B cell (primary cell): Measurements from ENCODE around the gene OR5AS1. TPM values are rescaled to one million over a fixed set of nuclear protein-coding genes. Genes with fewer than 3 reads are reported as not detected.
"Not testable (repeated sequence)": the region's sequence is repeated elsewhere in the genome, so short reads cannot be mapped to it uniquely, and the experiment has no call there.

Source experiments
- ATAC-seq: fragments of 200-7000 bp; cut with Tn5 transposase; one replicate; pipeline ENCODE4 v1.10.0; 2021; ENCODE audit warnings: low read depth, mild to moderate bottlenecking, moderate number of reproducible peaks, moderate library complexity
- CTCF ChIA-PET: fragments of 350-600 bp; sonication (Branson Sonifier 250); formaldehyde crosslinking; loops from one replicate; lab custom pipeline; 2021; ENCODE audit warnings: antibody characterized with exemption, inconsistent platforms; lab: Charles Lee
- POLR2A ChIA-PET: fragments of 350-600 bp; sonication (Branson Sonifier 250); formaldehyde crosslinking; loops from one replicate; lab custom pipeline; 2021; ENCODE audit warnings: antibody characterized with exemption; lab: Charles Lee
- DNase-seq: peaks from one replicate; pipeline ENCODE4 v3.0.0; 2013
- H2AFZ ChIP-seq: 2 replicates; pipeline ENCODE4 v1.6.1; 2012; ENCODE audit warnings: mild to moderate bottlenecking, low read depth, low read length; ENCODE audit not compliant: insufficient read depth, poor library complexity, severe bottlenecking
- H3K27ac ChIP-seq, 2 donors: 1 replicate in 1 of 2; 2 replicates in 1 of 2; pipeline ENCODE4 v1.5.1; 2012 to 2013; ENCODE audit warnings: low read length in 2 of 2, mild to moderate bottlenecking in 2 of 2, moderate library complexity in 1 of 2
- H3K27me3 ChIP-seq, 4 experiments: fragments of 200-600 bp in 1 of 4; sonication (generic) in 1 of 4; replicated peaks in 1 of 4; 1 replicate in 2 of 4; 2 replicates in 2 of 4; pipeline versions ENCODE4 v1.6.1 to v1.7.0; 2013 to 2016; ENCODE audit warnings: low read length in 3 of 4, mild to moderate bottlenecking in 2 of 4, mixed read lengths in 1 of 4, moderate library complexity in 1 of 4; ENCODE audit not compliant: insufficient read depth in 4 of 4, control insufficient read depth in 3 of 4; ENCODE audit errors: control extremely low read depth in 1 of 4
- H3K36me3 ChIP-seq, 2 experiments: replicated peaks in 1 of 2; 1 replicate in 1 of 2; 2 replicates in 1 of 2; pipeline versions ENCODE4 v1.6.1 to v1.7.1; 2013; ENCODE audit warnings: low read length in 1 of 2; ENCODE audit not compliant: insufficient read depth in 2 of 2, control insufficient read depth in 1 of 2; ENCODE audit errors: control extremely low read depth in 1 of 2, extremely low read depth in 1 of 2
- H3K4me1 ChIP-seq, 2 donors: fragments of 200-600 bp in 1 of 2; sonication (generic) in 1 of 2; 1 replicate in 1 of 2; 2 replicates in 1 of 2; pipeline versions ENCODE4 v1.5.1 to v1.6.1; 2013 to 2017; ENCODE audit warnings: low read length in 2 of 2; ENCODE audit not compliant: control insufficient read depth in 2 of 2, insufficient read depth in 2 of 2
- H3K4me2 ChIP-seq: replicated peaks from 2 replicates; pipeline ENCODE3; 2012; ENCODE audit warnings: mild to moderate bottlenecking, low read depth, low read length; ENCODE audit not compliant: poor library complexity, severe bottlenecking
- H3K4me3 ChIP-seq, 5 experiments: fragments of 200-600 bp in 1 of 5; sonication (generic) in 1 of 5; 1 replicate in 3 of 5; 2 replicates in 2 of 5; pipeline versions ENCODE4 v1.5.1 to v1.7.0; 2011 to 2016; ENCODE audit warnings: low read length in 4 of 5, mild to moderate bottlenecking in 4 of 5, low read depth in 2 of 5, control low read depth in 1 of 5, moderate library complexity in 1 of 5; ENCODE audit not compliant: insufficient read depth in 1 of 5; ENCODE audit errors: control extremely low read depth in 1 of 5, extremely low read depth in 1 of 5
- H3K79me2 ChIP-seq: fragments of 200-600 bp; sonication (generic); one replicate; pipeline ENCODE4 v1.6.0; 2016; ENCODE audit warnings: low read length; ENCODE audit not compliant: control insufficient read depth, insufficient read depth
- H3K9ac ChIP-seq: fragments of 200-600 bp; sonication (generic); 2 replicates; pipeline ENCODE4 v1.6.1; 2017; ENCODE audit warnings: mild to moderate bottlenecking, low read length, moderate library complexity
- H3K9me3 ChIP-seq, 3 donors: one replicate each; pipeline versions ENCODE4 v1.6.1 to v1.7.1; 2013; ENCODE audit warnings: low read length in 2 of 3; ENCODE audit not compliant: control insufficient read depth in 2 of 3, insufficient read depth in 1 of 3; ENCODE audit errors: control extremely low read depth in 1 of 3
- H4K20me1 ChIP-seq: 2 replicates; pipeline ENCODE4 v1.6.0; 2012; ENCODE audit warnings: mild to moderate bottlenecking, low read length; ENCODE audit not compliant: insufficient read depth, control insufficient read depth, poor library complexity, severe bottlenecking
- H3K27ac Mint-ChIP-seq: one replicate; pipeline ENCODE4 v1.8.0; 2021; ENCODE audit warnings: mixed read lengths
- H3K27me3 Mint-ChIP-seq: one replicate; pipeline ENCODE4 v1.8.0; 2021; ENCODE audit warnings: mixed read lengths
- H3K4me1 Mint-ChIP-seq: one replicate; pipeline ENCODE4 v1.8.0; 2021; ENCODE audit warnings: mixed read lengths
- H3K4me3 Mint-ChIP-seq: one replicate; pipeline ENCODE4 v1.8.0; 2021; ENCODE audit warnings: mixed read lengths
- H3K9me3 Mint-ChIP-seq: one replicate; pipeline ENCODE4 v1.8.0; 2022; ENCODE audit warnings: mixed read lengths; ENCODE audit not compliant: insufficient read depth
- CTCF ChIP-seq: fragments of 200-600 bp; IDR thresholded peaks from one replicate; pipeline ENCODE4 v1.8.0; 2022; ENCODE audit warnings: antibody characterized with exemption, mild to moderate bottlenecking
- EZH2 ChIP-seq: IDR thresholded peaks from 2 replicates; pipeline ENCODE4 v1.6.1; 2012; ENCODE audit warnings: borderline replicate concordance, low read depth, mild to moderate bottlenecking, moderate library complexity, low read length; ENCODE audit not compliant: insufficient read depth, poor library complexity, severe bottlenecking
- WGBS: methylation state at CpG from one replicate; pipeline ENCODE4 v1.1.5; 2013; ENCODE audit warnings: missing lambda C conversion rate; ENCODE audit not compliant: insufficient coverage; 5-methylcytosine and 5-hydroxymethylcytosine counted together
- intact Hi-C: fragments of 100-400 bp; cut with micrococcal nuclease; formaldehyde crosslinking; loops from one replicate; pipeline ENCODE4 v1.10.0; 2022
- polyA plus RNA-seq: library from polyadenylated mRNA; depleted of rRNA; stranded (reverse); fragments of >200 nt; gene quantifications from 2 replicates; pipeline ENCODE4 v1.2.3, GENCODE V29; 2012
- total RNA-seq, 2 donors: library from RNA; stranded (reverse); fragments of 120-200 nt in 1 of 2; gene quantifications; 1 replicate in 1 of 2; 2 replicates in 1 of 2; pipeline versions ENCODE4 v1.2.3 to v1.2.4, GENCODE V29; 2013 to 2022

The OR5AS1 gene
- total and polyA plus RNA-seq, 2 donors (not counting 1 experiment from before 2014, with no cell fraction given), result not detected

- POLR2A ChIA-PET, result no interaction called here
- no peaks in the 10 kb centered on the region for H3K36me3 ChIP-seq
- intact Hi-C loops, result no loop called here
- CTCF ChIA-PET, result no interaction called here
- H3K9me3 Mint-ChIP-seq, result peaks cover 8% of the 10 kb centered on the region
- TF ChIP-seq CTCF (no peak), EZH2 (no peak)
- H3K27me3 Mint-ChIP-seq, result no peaks in the 10 kb centered on the region
- H3K4me1 ChIP-seq, result no peaks in the 10 kb centered on the region
- no peaks in the 10 kb centered on the region for H3K79me2 ChIP-seq
- H3K4me1 Mint-ChIP-seq, result no peaks in the 10 kb centered on the region
- H2AFZ ChIP-seq, result no peak overlapping the region
- WGBS, result no CpG with 5 or more reads among the region's 2 CpGs
- no peaks in the 10 kb centered on the region for H4K20me1 ChIP-seq
- no peak for ATAC-seq
- H3K4me3 ChIP-seq, result no peak overlapping the region
- H3K27ac ChIP-seq, result no peak overlapping the region
- H3K4me3 Mint-ChIP-seq, result no peak overlapping the region
- H3K9ac ChIP-seq, result no peak overlapping the region
- no peak overlapping the region for H3K4me2 ChIP-seq
- H3K27ac Mint-ChIP-seq, result no peak overlapping the region
- H3K27me3 ChIP-seq, result no peaks in the 10 kb centered on the region
- no peak for DNase-seq
- H3K9me3 ChIP-seq, result no peaks in the 10 kb centered on the region
Observed at GRCh38 chr11:56049487-56049886, 22.0 kb downstream of the OR5AS1 start.

- H3K27me3 Mint-ChIP-seq, H3K27ac Mint-ChIP-seq, H3K4me1 Mint-ChIP-seq, H3K4me1 ChIP-seq, H3K9me3 Mint-ChIP-seq, intact Hi-C loops, H3K79me2 ChIP-seq, H3K27ac ChIP-seq, CTCF ChIA-PET, H3K4me2 ChIP-seq, H3K9ac ChIP-seq, H3K27me3 ChIP-seq, H3K4me3 ChIP-seq, DNase-seq, H3K9me3 ChIP-seq, H2AFZ ChIP-seq, H4K20me1 ChIP-seq, ATAC-seq, POLR2A ChIA-PET, H3K4me3 Mint-ChIP-seq, H3K36me3 ChIP-seq: not testable (repeated sequence)
- WGBS, result 0% methylated on average over 1 of the region's 4 CpGs
Observed at GRCh38 chr11:56056366-56056765, 28.9 kb downstream of the OR5AS1 start.

GRCh38 chr11:56057661-56058237, 30.3 kb downstream of the OR5AS1 start:
- H3K9ac ChIP-seq, H3K27me3 ChIP-seq, DNase-seq, H3K9me3 Mint-ChIP-seq, H3K27me3 Mint-ChIP-seq, H3K4me2 ChIP-seq, H3K4me3 Mint-ChIP-seq, H3K4me1 Mint-ChIP-seq, H2AFZ ChIP-seq, H3K36me3 ChIP-seq, ATAC-seq, H3K27ac ChIP-seq, POLR2A ChIA-PET, H3K79me2 ChIP-seq, intact Hi-C loops, H3K4me3 ChIP-seq, H3K27ac Mint-ChIP-seq, CTCF ChIA-PET, H4K20me1 ChIP-seq, H3K9me3 ChIP-seq, H3K4me1 ChIP-seq: not testable (repeated sequence)
- no CpG with 5 or more reads among the region's 7 CpGs for WGBS
